IMR-90 (cell line): ENCODE measurements around the gene FAM20A. TPM values are rescaled to one million over a fixed set of nuclear protein-coding genes. Genes with fewer than 3 reads are reported as not detected.

Experiments
- ATAC-seq: fragments of 200-7000 bp; cut with Tn5 transposase; 2 replicates; pipeline ENCODE4 v1.9.1; 2020; ENCODE audit warnings: low read depth, mild to moderate bottlenecking, moderate library complexity
- BruUV-seq: library from RNA; stranded (reverse); fragments of 400-500 nt; replicated peaks from 2 replicates; lab custom pipeline; 2021; lab: Mats Ljungman, UMichigan
- CTCF ChIA-PET: fragments of 300-600 bp; formaldehyde crosslinking; extraction: SDS; loops from one replicate; lab custom pipeline; 2021; ENCODE audit warnings: antibody characterized with exemption; lab: Yijun Ruan, JAX
- POLR2A ChIA-PET: fragments of 300-600 bp; sonication (Branson Sonifier 250); formaldehyde crosslinking; loops from one replicate; lab custom pipeline; 2022; ENCODE audit warnings: antibody characterized with exemption; ENCODE audit not compliant: unreplicated experiment; lab: Charles Lee
- DNase-seq: peaks from one replicate; pipeline ENCODE4 v3.0.0; 2013
- H2AFZ ChIP-seq: replicated peaks from 2 replicates; pipeline ENCODE3; 2013; ENCODE audit warnings: low read length, mild to moderate bottlenecking; ENCODE audit not compliant: poor library complexity
- H2AK5ac ChIP-seq: 2 replicates; pipeline ENCODE4 v1.6.1; 2013; ENCODE audit warnings: low read depth, low read length, inconsistent platforms
- H2AK9ac ChIP-seq: replicated peaks from 2 replicates; pipeline ENCODE3; 2013; ENCODE audit warnings: mild to moderate bottlenecking, low read depth, low read length, moderate library complexity; ENCODE audit not compliant: poor library complexity
- H2BK120ac ChIP-seq: 2 replicates; pipeline ENCODE4 v1.6.1; 2013; ENCODE audit warnings: low read depth, low read length, inconsistent platforms
- H2BK15ac ChIP-seq: 3 replicates; pipeline ENCODE4 v1.6.1; 2013; ENCODE audit warnings: low read depth, low read length, inconsistent platforms
- H2BK20ac ChIP-seq: 2 replicates; pipeline ENCODE4 v1.6.1; 2013; ENCODE audit warnings: low read depth, mild to moderate bottlenecking, inconsistent platforms, low read length, moderate library complexity
- H2BK5ac ChIP-seq: 2 replicates; pipeline ENCODE4 v1.6.1; 2013; ENCODE audit warnings: mild to moderate bottlenecking, low read depth, low read length, inconsistent platforms; ENCODE audit not compliant: poor library complexity, severe bottlenecking
- H3K14ac ChIP-seq: replicated peaks from 2 replicates; pipeline ENCODE4 v1.6.1; 2013; ENCODE audit warnings: low read depth, low read length, inconsistent platforms
- H3K18ac ChIP-seq: 2 replicates; pipeline ENCODE4 v1.6.1; 2013; ENCODE audit warnings: low read depth, low read length, control low read depth
- H3K23ac ChIP-seq: 2 replicates; pipeline ENCODE4 v1.6.1; 2013; ENCODE audit warnings: low read depth, low read length, inconsistent platforms
- H3K27ac ChIP-seq: 2 replicates; pipeline ENCODE4 v1.5.1; 2013; ENCODE audit warnings: mild to moderate bottlenecking, control low read depth, low read length; ENCODE audit not compliant: insufficient read depth
- H3K27me3 ChIP-seq: 2 replicates; pipeline ENCODE4 v1.6.1; 2013; ENCODE audit warnings: low read length; ENCODE audit not compliant: control insufficient read depth, insufficient read depth
- H3K36me3 ChIP-seq: 2 replicates; pipeline ENCODE4 v1.6.1; 2013; ENCODE audit warnings: low read length, mixed read lengths; ENCODE audit not compliant: control insufficient read depth, insufficient read depth
- H3K4ac ChIP-seq: 2 replicates; pipeline ENCODE4 v1.6.1; 2013; ENCODE audit warnings: low read depth, low read length, inconsistent platforms
- H3K4me1 ChIP-seq: 2 replicates; pipeline ENCODE4 v1.6.1; 2013; ENCODE audit warnings: low read length, mixed read lengths; ENCODE audit not compliant: control insufficient read depth, insufficient read depth
- H3K4me2 ChIP-seq: 2 replicates; pipeline ENCODE4 v1.6.1; 2013; ENCODE audit warnings: low read depth, mild to moderate bottlenecking, control low read depth, low read length, moderate library complexity
- H3K4me3 ChIP-seq: 2 replicates; pipeline ENCODE4 v1.5.1; 2013; ENCODE audit warnings: low read depth, mild to moderate bottlenecking, control low read depth, low read length, moderate library complexity; ENCODE audit not compliant: insufficient read depth
- H3K56ac ChIP-seq: 2 replicates; pipeline ENCODE4 v1.6.1; 2013; ENCODE audit warnings: low read length, inconsistent platforms; ENCODE audit not compliant: insufficient read depth; ENCODE audit errors: extremely low read depth
- H3K79me1 ChIP-seq, 2 experiments: 2 replicates each; pipeline ENCODE4 v1.6.1; 2013; ENCODE audit warnings: low read length in 2 of 2, inconsistent platforms in 1 of 2, low read depth in 1 of 2
- H3K9ac ChIP-seq: 2 replicates; pipeline ENCODE4 v1.6.1; 2013; ENCODE audit warnings: low read depth, low read length, control low read depth
- H3K9me1 ChIP-seq: 2 replicates; pipeline ENCODE4 v1.6.1; 2013; ENCODE audit warnings: low read length, inconsistent platforms; ENCODE audit not compliant: insufficient read depth
- H3K9me3 ChIP-seq: 2 replicates; pipeline ENCODE4 v1.6.1; 2013; ENCODE audit warnings: low read length; ENCODE audit not compliant: control insufficient read depth, insufficient read depth
- H4K20me1 ChIP-seq: 2 replicates; pipeline ENCODE4 v1.6.1; 2013; ENCODE audit warnings: low read length, inconsistent platforms; ENCODE audit not compliant: insufficient read depth
- H4K5ac ChIP-seq: 2 replicates; pipeline ENCODE4 v1.6.1; 2013; ENCODE audit warnings: mild to moderate bottlenecking, low read depth, low read length, control low read depth
- H4K8ac ChIP-seq, 2 experiments: 2 replicates each; pipeline ENCODE4 v1.6.1; 2013; ENCODE audit warnings: low read depth in 2 of 2, low read length in 2 of 2, control low read depth in 1 of 2, inconsistent platforms in 1 of 2
- H4K91ac ChIP-seq: 2 replicates; pipeline ENCODE4 v1.6.1; 2013; ENCODE audit warnings: low read depth, low read length, inconsistent platforms; ENCODE audit not compliant: insufficient read depth
- CEBPB ChIP-seq: IDR thresholded peaks from 2 replicates; pipeline ENCODE4 v1.6.1; 2012; ENCODE audit warnings: low read depth, low read length, improper control_type of control experiment
- MAZ ChIP-seq: IDR thresholded peaks from 2 replicates; pipeline ENCODE4 v1.6.1; 2012; ENCODE audit warnings: low read depth, mild to moderate bottlenecking, low read length, improper control_type of control experiment, moderate library complexity, borderline replicate concordance
- POLR2A ChIP-seq: IDR thresholded peaks from 2 replicates; pipeline ENCODE4 v1.6.1; 2012; ENCODE audit warnings: mild to moderate bottlenecking, low read depth, low read length
- RAD21 ChIP-seq: IDR thresholded peaks from 2 replicates; pipeline ENCODE4 v1.6.1; 2012; ENCODE audit warnings: low read length, improper control_type of control experiment
- RFX5 ChIP-seq: IDR thresholded peaks from 2 replicates; pipeline ENCODE4 v1.8.0; 2012; ENCODE audit warnings: low read depth, mild to moderate bottlenecking, low read length, moderate library complexity
- dilution Hi-C: fragments of 300-500 bp; cut with HindIII; formaldehyde crosslinking; loops from one replicate; pipeline ENCODE4 v1.14.3; 2018; ENCODE audit warnings: low sequenced_read_pairs; ENCODE audit not compliant: unreplicated experiment
- in situ Hi-C: fragments of 300-500 bp; cut with MboI; formaldehyde crosslinking; loops from 3 replicates; pipeline ENCODE4 v1.14.3; 2019; ENCODE audit warnings: low sequenced_read_pairs, inconsistent platforms, mixed read lengths
- intact Hi-C: fragments of 100-400 bp; cut with micrococcal nuclease; formaldehyde crosslinking; loops from 2 replicates; pipeline ENCODE4 v1.10.0; 2022
- polyA plus RNA-seq, 3 experiments: library from polyadenylated mRNA; depleted of rRNA; stranded (reverse); fragments of >200 nt; gene quantifications; 2 replicates each; pipeline ENCODE4 v1.2.3, GENCODE V29; 2012; ENCODE audit warnings: low replicate concordance in 1 of 3
- total RNA-seq: library from RNA; depleted of rRNA; stranded (reverse); fragments of >200 nt; gene quantifications from 2 replicates; pipeline ENCODE4 v1.2.3, GENCODE V29; 2012

The FAM20A gene
- total and polyA plus RNA-seq, 2 of the 4 experiments (the other 2 are of a cell fraction): not detected

DNA sequence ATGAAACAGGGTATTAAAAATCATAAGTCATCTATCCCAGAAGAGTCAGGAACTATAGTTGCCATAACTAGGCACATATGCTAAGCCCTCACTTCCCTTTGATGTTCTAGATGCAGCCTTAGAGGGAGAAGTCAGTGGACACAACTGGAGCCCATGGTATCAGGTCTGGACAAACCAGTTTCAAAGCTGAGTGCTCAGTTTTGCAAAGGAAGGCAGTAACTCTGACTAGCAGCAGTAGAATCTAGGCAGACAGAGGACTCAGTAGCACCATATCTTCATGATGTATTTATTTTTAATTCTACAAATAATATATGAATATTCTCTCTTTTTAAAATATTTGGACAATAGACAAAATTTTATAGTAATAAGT lies 11.7 kb upstream of the FAM20A start:
- no peak for DNase-seq
- no peak overlapping the region for H3K4me3 ChIP-seq

More for the DNA sequence above, 11.7 kb upstream of the FAM20A start:
- intact Hi-C loops (loop anchor here (5.0 to 10.0 kb wide), 2 partner anchors 81 to 142 kb away; no protein-coding TSS in a partner anchor), in situ Hi-C loops (no loop called here), dilution Hi-C loops (no loop called here)
- H2BK20ac ChIP-seq: no peak overlapping the region
- H3K4me2 ChIP-seq: no peak overlapping the region
- no peak overlapping the region for H2AK9ac ChIP-seq
- H3K9me3 ChIP-seq: no peaks in the 10 kb centered on the region
- H3K9ac ChIP-seq: no peak overlapping the region
- no peak overlapping the region for H3K14ac ChIP-seq
- no peak overlapping the region for H4K91ac ChIP-seq
- no peak overlapping the region for H4K8ac ChIP-seq
- CTCF ChIA-PET: no interaction called here
- H3K36me3 ChIP-seq: no peaks in the 10 kb centered on the region
- POLR2A ChIA-PET: no interaction called here
- H3K23ac ChIP-seq: no peak overlapping the region
- no peak overlapping the region for H2BK15ac ChIP-seq
- H2BK5ac ChIP-seq: no peak overlapping the region
- H4K20me1 ChIP-seq: no peaks in the 10 kb centered on the region
- TF ChIP-seq RAD21 (no peak), POLR2A (no peak), RFX5 (no peak), MAZ (no peak), CEBPB (no peak)
- no peak overlapping the region for H3K56ac ChIP-seq
- no peak overlapping the region for H2BK120ac ChIP-seq
- no peaks in the 10 kb centered on the region for H3K9me1 ChIP-seq
- no peak for ATAC-seq
- no peak overlapping the region for H3K4ac ChIP-seq
- H3K4me1 ChIP-seq: no peaks in the 10 kb centered on the region
- H3K27me3 ChIP-seq: no peaks in the 10 kb centered on the region
- no TSS peak for BruUV-seq
- H3K18ac ChIP-seq: no peak overlapping the region
- no peak overlapping the region for H2AFZ ChIP-seq
- no peak overlapping the region for H2AK5ac ChIP-seq
- H3K27ac ChIP-seq: no peak overlapping the region
- no peaks in the 10 kb centered on the region for H3K79me1 ChIP-seq
- no peak overlapping the region for H4K5ac ChIP-seq
